ENCODE measurements around the gene KCNE1.
"Not testable (repeated sequence)": the region's sequence is repeated elsewhere in the genome, so short reads cannot be mapped to it uniquely, and the experiment has no call there.

Gene KCNE1

GRCh38 chr21:34423805-34424204, 88.2 kb downstream of the KCNE1 start, which contains the start of gene SMIM34:
SMIM34 (minus strand) TSS chr21:34423951; CDS start chr21:34423839, 112 bp downstream.
- DNase-seq (ENCODE audit: low read depth in 4 of 4, low spot score in 1 of 4) = not testable (repeated sequence)

- not testable (repeated sequence) for DNase-seq (ENCODE audit: low read depth in 4 of 4, low spot score in 1 of 4)
Measured at GRCh38 chr21:34417448-34418077, 94.4 kb downstream of the KCNE1 start.

- DNase-seq (ENCODE audit: low read depth in 4 of 4, low spot score in 1 of 4) = not testable (repeated sequence)
Measured at GRCh38 chr21:34407294-34407693, 104.7 kb downstream of the KCNE1 start.

- not testable (repeated sequence) for DNase-seq (ENCODE audit: low read depth in 4 of 4, low spot score in 1 of 4)
Measured at GRCh38 chr21:34406676-34407075, 105.3 kb downstream of the KCNE1 start.

- not testable (repeated sequence) for DNase-seq (ENCODE audit: low read depth in 4 of 4, low spot score in 1 of 4)
Measured at GRCh38 chr21:34406102-34406501, 105.9 kb downstream of the KCNE1 start.

- not testable (repeated sequence) for DNase-seq (ENCODE audit: low read depth in 4 of 4, low spot score in 1 of 4)
Measured at GRCh38 chr21:34405686-34406085, 106.3 kb downstream of the KCNE1 start.

- DNase-seq (ENCODE audit: low read depth in 4 of 4, low spot score in 1 of 4) = not testable (repeated sequence)
Measured at GRCh38 chr21:34404742-34405141, 107.3 kb downstream of the KCNE1 start.

- not testable (repeated sequence) for DNase-seq (ENCODE audit: low read depth in 4 of 4, low spot score in 1 of 4)
Measured at GRCh38 chr21:34400522-34400921, 111.5 kb downstream of the KCNE1 start.
